KOPT-K1 (cell line): Measurements from ENCODE around the gene ENOSF1.
A peak's percentile ranks its signal among the peaks of the same experiment; 100 is the strongest.
"Not testable (repeated sequence)": the region's sequence is repeated elsewhere in the genome, so short reads cannot be mapped to it uniquely, and the experiment has no call there.

Source experiments
- H3K27ac ChIP-seq: fragments of 200-600 bp; sonication (generic); 2 replicates; pipeline ENCODE4 v1.5.1; 2016; ENCODE audit warnings: antibody characterized with exemption, mild to moderate bottlenecking, low read depth, low read length; ENCODE audit not compliant: poor library complexity, severe bottlenecking
- H3K36me3 ChIP-seq: fragments of 200-600 bp; sonication (generic); 2 replicates; pipeline ENCODE4 v1.5.1; 2017; ENCODE audit warnings: antibody characterized with exemption, mild to moderate bottlenecking, low read length, moderate library complexity; ENCODE audit not compliant: insufficient read depth
- H3K9me3 ChIP-seq: fragments of 200-600 bp; sonication (generic); 2 replicates; pipeline ENCODE4 v1.5.1; 2017; ENCODE audit warnings: antibody characterized with exemption, low read length, mild to moderate bottlenecking; ENCODE audit not compliant: insufficient read depth, poor library complexity, severe bottlenecking

The ENOSF1 gene

GRCh38 chr18:686339-687111 is 25.9 kb downstream of the ENOSF1 start:
- Histone ChIP-seq H3K27ac (peak overlapping the region; percentile 35), H3K9me3 (no peaks in the 10 kb centered on the region), H3K36me3 (peaks cover 74% of the 10 kb centered on the region)

- H3K36me3 ChIP-seq = peaks cover 73% of the 10 kb centered on the region
- H3K9me3 ChIP-seq = no peaks in the 10 kb centered on the region
- peak overlapping the region; percentile 97 for H3K27ac ChIP-seq
These were observed 27.0 kb downstream of the ENOSF1 start for GRCh38 chr18:685438-685837.

- H3K27ac ChIP-seq = peak overlapping the region; percentile 97
- no peaks in the 10 kb centered on the region for H3K9me3 ChIP-seq
- peaks cover 73% of the 10 kb centered on the region for H3K36me3 ChIP-seq
These were observed 28.9 kb downstream of the ENOSF1 start for GRCh38 chr18:683531-683930.

GRCh38 chr18:682833-683232 is 29.6 kb downstream of the ENOSF1 start:
- H3K27ac ChIP-seq = peak overlapping the region; percentile 97
- H3K9me3 ChIP-seq = no peaks in the 10 kb centered on the region
- peaks cover 73% of the 10 kb centered on the region for H3K36me3 ChIP-seq

- Histone ChIP-seq H3K27ac (peak overlapping the region; percentile 97), H3K36me3 (peaks cover 73% of the 10 kb centered on the region)
- not testable (repeated sequence) for H3K9me3 ChIP-seq
These were observed 30.0 kb downstream of the ENOSF1 start for GRCh38 chr18:682416-682815.

- no peaks in the 10 kb centered on the region for H3K9me3 ChIP-seq
- H3K27ac ChIP-seq = peak overlapping the region; percentile 97
- H3K36me3 ChIP-seq = peaks cover 73% of the 10 kb centered on the region
These were observed 30.4 kb downstream of the ENOSF1 start for GRCh38 chr18:681985-682384.

- H3K36me3 ChIP-seq = peaks cover 75% of the 10 kb centered on the region
- H3K9me3 ChIP-seq = no peaks in the 10 kb centered on the region
- H3K27ac ChIP-seq = peak overlapping the region; percentile 97
These were observed 32.0 kb downstream of the ENOSF1 start for GRCh38 chr18:680392-680791.

GRCh38 chr18:679516-679915 is 32.9 kb downstream of the ENOSF1 start:
- Histone ChIP-seq H3K9me3 (no peaks in the 10 kb centered on the region), H3K36me3 (peaks cover 75% of the 10 kb centered on the region), H3K27ac (peak overlapping the region; percentile 97)

- peaks cover 80% of the 10 kb centered on the region for H3K36me3 ChIP-seq
- no peaks in the 10 kb centered on the region for H3K9me3 ChIP-seq
- peak overlapping the region; percentile 29 for H3K27ac ChIP-seq
These were observed 33.8 kb downstream of the ENOSF1 start for GRCh38 chr18:678482-679182.

GRCh38 chr18:677951-678381 is 34.5 kb downstream of the ENOSF1 start:
- H3K9me3 ChIP-seq = no peaks in the 10 kb centered on the region
- H3K27ac ChIP-seq = peak overlapping the region; percentile 29
- H3K36me3 ChIP-seq = peaks cover 87% of the 10 kb centered on the region

- Histone ChIP-seq H3K27ac (peak overlapping the region; percentile 29), H3K9me3 (no peaks in the 10 kb centered on the region), H3K36me3 (peaks cover 95% of the 10 kb centered on the region)
These were observed 35.3 kb downstream of the ENOSF1 start for GRCh38 chr18:677145-677544.

GRCh38 chr18:676736-677135 is 35.7 kb downstream of the ENOSF1 start:
- peaks cover 99% of the 10 kb centered on the region for H3K36me3 ChIP-seq
- peak overlapping the region; percentile 29 for H3K27ac ChIP-seq
- no peaks in the 10 kb centered on the region for H3K9me3 ChIP-seq

- Histone ChIP-seq H3K27ac (peak overlapping the region; percentile 29), H3K36me3 (peaks cover 100% of the 10 kb centered on the region)
These were observed 36.4 kb downstream of the ENOSF1 start for GRCh38 chr18:676069-676468.

GRCh38 chr18:675307-675706 is 37.1 kb downstream of the ENOSF1 start:
- H3K36me3 ChIP-seq = peaks cover 100% of the 10 kb centered on the region
- H3K27ac ChIP-seq = no peak overlapping the region
- H3K9me3 ChIP-seq = no peaks in the 10 kb centered on the region

More at GRCh38 chr18:676069-676468, 36.4 kb downstream of the ENOSF1 start:
- H3K9me3 ChIP-seq = no peaks in the 10 kb centered on the region

GRCh38 chr18:673769-674168 is 38.7 kb downstream of the ENOSF1 start:
- Histone ChIP-seq H3K27ac (no peak overlapping the region), H3K36me3 (peaks cover 100% of the 10 kb centered on the region), H3K9me3 (no peaks in the 10 kb centered on the region)
